Pericardium fibroblast (primary cell): ENCODE data around the gene PUSL1. TPM values are rescaled to one million over a fixed set of nuclear protein-coding genes. Genes with fewer than 3 reads are reported as not detected.

ENCODE experiments used
- total RNA-seq: library from RNA; depleted of rRNA; stranded (reverse); fragments of >200 nt; gene quantifications from 2 replicates; pipeline ENCODE4 v1.2.3, GENCODE V29; 2015

The PUSL1 gene, protein sequence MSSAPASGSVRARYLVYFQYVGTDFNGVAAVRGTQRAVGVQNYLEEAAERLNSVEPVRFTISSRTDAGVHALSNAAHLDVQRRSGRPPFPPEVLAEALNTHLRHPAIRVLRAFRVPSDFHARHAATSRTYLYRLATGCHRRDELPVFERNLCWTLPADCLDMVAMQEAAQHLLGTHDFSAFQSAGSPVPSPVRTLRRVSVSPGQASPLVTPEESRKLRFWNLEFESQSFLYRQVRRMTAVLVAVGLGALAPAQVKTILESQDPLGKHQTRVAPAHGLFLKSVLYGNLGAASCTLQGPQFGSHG
- 36.8 and 39.9 TPM in 2 replicates for total RNA-seq

GRCh38 chr1:1307923-1308755 lies at the start of gene PUSL1, which contains the start of gene ACAP3:
PUSL1 (plus strand) TSS chr1:1308597; CDS start chr1:1308644, 47 bp downstream.
ACAP3 (minus strand) TSS chr1:1307930; CDS start chr1:1307815, 115 bp downstream.

GRCh38 chr1:1273512-1274298 lies 34.7 kb upstream of the PUSL1 start, which contains the start of gene UBE2J2:
UBE2J2 (minus strand) TSS chr1:1273854; CDS start chr1:1267992, 5,862 bp downstream.

DNA sequence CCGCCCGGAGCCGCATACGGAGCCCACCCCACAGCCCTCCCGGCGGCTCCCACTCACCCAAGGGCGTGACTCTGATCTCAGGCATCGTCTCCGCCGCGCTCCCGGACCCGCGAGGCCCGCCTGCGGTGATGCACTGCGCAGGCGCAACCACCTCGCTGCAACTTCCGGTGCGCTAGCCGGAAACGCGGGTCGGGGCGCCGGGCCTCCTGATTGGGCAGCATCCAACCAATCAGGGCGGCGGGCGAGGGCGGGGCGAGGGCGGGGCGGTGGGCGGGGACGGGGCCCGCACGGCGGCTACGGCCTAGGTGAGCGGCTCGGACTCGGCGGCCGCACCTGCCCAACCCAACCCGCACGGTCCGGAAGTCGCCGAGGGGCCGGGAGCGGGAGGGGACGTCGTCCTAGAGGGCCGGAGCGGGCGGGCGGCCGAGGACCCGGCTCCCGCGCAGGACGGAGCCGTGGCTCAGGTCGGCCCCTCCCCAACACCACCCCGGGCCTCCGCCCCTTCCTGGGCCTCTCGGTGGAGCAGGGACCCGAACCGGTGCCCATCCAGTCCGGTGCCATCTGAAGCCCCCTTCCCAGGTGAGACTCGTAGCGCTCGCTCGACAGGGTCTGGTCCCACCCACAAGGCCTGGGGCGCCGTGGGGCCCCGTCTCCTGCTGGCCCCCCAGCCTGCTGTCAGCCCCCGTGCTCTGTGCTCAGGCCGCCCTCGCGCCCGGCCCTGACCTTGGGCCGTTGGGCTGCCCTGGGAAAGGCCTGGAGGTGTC lies 16.3 kb downstream of the PUSL1 start, which contains the start of the genes CPTP and INTS11:
Gene CPTP (plus strand): TSS at position 279 of the 764 bp plus-strand sequence. CDS start 2,109 bp downstream, outside the sequence.
Gene INTS11 (minus strand): TSS at position 137 of the 764 bp plus-strand sequence. CDS start 52 bp downstream, at position 85.

GRCh38 chr1:1331068-1331965 lies 22.9 kb downstream of the PUSL1 start, which contains the start of gene TAS1R3:
TAS1R3 (plus strand) TSS chr1:1331280; CDS start chr1:1331346, 66 bp downstream.

DNA sequence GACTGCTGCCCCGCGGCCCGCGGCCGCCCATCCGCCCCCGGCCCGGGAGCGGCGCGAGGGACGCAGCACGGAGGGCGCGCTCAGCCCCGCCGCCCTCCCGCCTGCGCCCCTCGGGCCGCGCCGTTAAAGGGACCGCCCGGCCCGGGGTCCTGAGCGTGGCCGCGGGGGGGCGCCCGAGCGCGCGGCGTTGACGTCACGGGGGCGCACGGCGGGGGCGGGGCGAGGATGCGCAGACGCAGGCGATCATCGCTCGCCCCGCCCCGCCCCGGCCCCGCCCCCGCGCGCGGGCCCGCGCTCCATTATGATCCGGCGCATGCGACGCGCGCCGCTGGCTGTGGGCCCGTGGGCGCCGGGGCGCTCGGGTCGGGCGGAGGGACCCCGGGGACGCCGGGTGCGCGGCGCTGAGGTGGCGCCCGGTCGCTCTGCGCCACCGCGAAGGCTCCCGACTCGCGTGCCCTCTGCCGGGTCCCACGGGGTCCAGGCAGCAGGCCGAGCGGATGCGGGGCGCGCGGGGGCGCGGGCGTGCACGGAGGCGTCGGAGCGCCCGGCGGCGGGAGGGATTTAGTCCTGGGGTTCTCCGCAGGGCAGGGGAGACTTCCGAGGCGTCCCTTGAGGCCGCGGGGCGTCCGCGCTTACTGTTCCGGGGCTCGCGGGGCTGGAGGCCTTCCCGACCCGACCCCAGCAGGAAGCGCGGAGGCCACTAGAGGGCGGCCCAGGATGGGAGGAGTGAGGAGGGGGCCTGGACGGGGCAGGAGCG lies 41.0 kb downstream of the PUSL1 start, which contains the start of gene DVL1:
Gene DVL1 (minus strand): TSS at position 163 of the 757 bp plus-strand sequence. CDS start 353 bp downstream, outside the sequence.

GRCh38 chr1:1358433-1359271 lies 50.3 kb downstream of the PUSL1 start, which contains the start of gene MXRA8:
MXRA8 (minus strand) TSS chr1:1358555; CDS start chr1:1358504, 51 bp downstream.

Other genes starting within 250 kb of the PUSL1 start
- gene RNF223, start 234.3 kb upstream of the PUSL1 start, total RNA-seq = not detected in 2 replicates
- gene C1orf159, start 192.5 kb upstream of the PUSL1 start, total RNA-seq = 6.9 and 13.7 TPM in 2 replicates
- gene TTLL10, start 134.7 kb upstream of the PUSL1 start, total RNA-seq = not detected in 2 replicates
- not detected in 2 replicates for gene TNFRSF18, start 102.0 kb upstream of the PUSL1 start, total RNA-seq
- not detected in 2 replicates for gene TNFRSF4, start 94.4 kb upstream of the PUSL1 start, total RNA-seq
- 162 and 228 TPM in 2 replicates for gene SDF4, start 76.6 kb upstream of the PUSL1 start, total RNA-seq
- 34.2 and 34.5 TPM in 2 replicates for gene B3GALT6, start 76.4 kb upstream of the PUSL1 start, total RNA-seq
- 0.26 and 3.9 TPM in 2 replicates for gene C1QTNF12, start 61.9 kb upstream of the PUSL1 start, total RNA-seq
- gene UBE2J2, start 34.7 kb upstream of the PUSL1 start, total RNA-seq = 25.6 and 36.6 TPM in 2 replicates
- 0.82 and 5.0 TPM in 2 replicates for gene SCNN1D, start 28.2 kb upstream of the PUSL1 start, total RNA-seq
- gene ACAP3, start 667 bp upstream of the PUSL1 start, total RNA-seq = 28.4 and 41.5 TPM in 2 replicates
- 66.6 and 67.9 TPM in 2 replicates for gene INTS11, start 16.1 kb downstream of the PUSL1 start, total RNA-seq
- 28.4 and 40.4 TPM in 2 replicates for gene CPTP, start 16.2 kb downstream of the PUSL1 start, total RNA-seq
- 0.35 TPM in 1 of 2 replicates, not detected in the other for gene TAS1R3, start 22.7 kb downstream of the PUSL1 start, total RNA-seq
- 48.9 and 51.7 TPM in 2 replicates for gene DVL1, start 40.8 kb downstream of the PUSL1 start, total RNA-seq
- 368 and 672 TPM in 2 replicates for gene MXRA8, start 50.0 kb downstream of the PUSL1 start, total RNA-seq
- 101 and 136 TPM in 2 replicates for gene AURKAIP1, start 66.6 kb downstream of the PUSL1 start, total RNA-seq
- 92.3 and 98.2 TPM in 2 replicates for gene CCNL2, start 90.7 kb downstream of the PUSL1 start, total RNA-seq
- gene MRPL20, start 98.7 kb downstream of the PUSL1 start, total RNA-seq = 102 and 107 TPM in 2 replicates
- 0.35 and 2.9 TPM in 2 replicates for gene ANKRD65, start 112.7 kb downstream of the PUSL1 start, total RNA-seq
- 12.3 and 18.0 TPM in 2 replicates for gene VWA1, start 127.1 kb downstream of the PUSL1 start, total RNA-seq
- gene ATAD3C, start 141.1 kb downstream of the PUSL1 start, total RNA-seq = under 0.01 TPM in 1 of 2 replicates, not detected in the other
- gene ATAD3B, start 163.2 kb downstream of the PUSL1 start, total RNA-seq = 8.0 and 27.4 TPM in 2 replicates
- gene ATAD3A, start 203.6 kb downstream of the PUSL1 start, total RNA-seq = 23.4 and 27.7 TPM in 2 replicates
- 4.1 and 6.1 TPM in 2 replicates for gene TMEM240, start 232.0 kb downstream of the PUSL1 start, total RNA-seq